Kidney capillary endothelial cell (primary cell): ENCODE data around the gene CDKAL1.
"Not testable (repeated sequence)": the region's sequence is repeated elsewhere in the genome, so short reads cannot be mapped to it uniquely, and the experiment has no call there.

ENCODE experiments used
- DNase-seq: peaks from one replicate; pipeline ENCODE4 v3.0.0-alpha.2; 2018; ENCODE audit warnings: low spot score

The CDKAL1 gene

DNA sequence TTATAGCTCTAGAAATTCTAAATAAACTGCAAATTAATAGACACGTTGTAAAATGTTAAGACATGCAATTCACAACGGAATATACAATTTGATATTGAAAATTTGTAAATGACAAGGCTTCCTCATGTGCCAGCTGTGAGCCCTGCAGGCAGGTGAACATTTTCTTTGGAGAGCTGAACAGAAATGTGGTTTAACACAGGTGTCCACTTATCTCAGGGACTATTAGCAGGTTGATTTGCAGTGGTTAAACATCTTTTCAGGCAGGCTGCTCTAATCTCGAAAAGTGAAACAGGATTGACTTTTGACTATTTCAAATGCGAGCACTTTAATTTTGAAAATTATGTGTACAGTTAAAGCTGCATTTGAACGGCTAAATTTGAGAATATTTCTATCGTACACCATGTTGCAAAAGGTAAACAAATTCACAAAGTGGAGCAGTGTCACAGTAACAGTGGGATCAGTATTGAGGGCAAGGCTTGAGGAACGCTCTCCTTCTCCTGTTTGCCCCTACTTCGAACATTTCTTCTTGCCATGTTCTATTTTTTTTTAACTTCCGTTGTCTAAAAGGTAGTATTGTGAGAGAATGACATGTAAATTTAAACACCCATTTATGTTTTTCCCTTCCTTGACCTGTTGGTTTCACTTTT, 210.8 kb downstream of the CDKAL1 start:
- no peak for DNase-seq

DNA sequence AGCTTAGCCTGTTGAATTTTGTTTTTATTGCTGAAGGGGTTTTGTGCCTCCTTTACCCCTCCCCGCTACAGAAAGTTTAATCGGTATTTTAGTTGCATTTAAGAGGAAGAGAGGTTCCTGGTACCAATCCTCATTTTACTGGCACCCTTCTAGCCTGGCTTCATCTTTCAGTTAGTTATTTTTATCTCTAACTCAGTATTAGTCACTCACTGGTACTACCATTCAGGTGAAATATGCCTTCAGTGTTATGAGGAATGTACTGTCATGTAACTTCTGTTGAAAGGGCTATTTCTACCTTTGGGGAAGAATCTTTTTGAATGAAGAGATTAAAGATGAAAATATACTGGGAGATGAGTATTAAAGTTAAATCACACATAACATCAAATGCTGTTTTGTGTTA, 211.8 kb downstream of the CDKAL1 start:
- DNase-seq, result no peak

DNA sequence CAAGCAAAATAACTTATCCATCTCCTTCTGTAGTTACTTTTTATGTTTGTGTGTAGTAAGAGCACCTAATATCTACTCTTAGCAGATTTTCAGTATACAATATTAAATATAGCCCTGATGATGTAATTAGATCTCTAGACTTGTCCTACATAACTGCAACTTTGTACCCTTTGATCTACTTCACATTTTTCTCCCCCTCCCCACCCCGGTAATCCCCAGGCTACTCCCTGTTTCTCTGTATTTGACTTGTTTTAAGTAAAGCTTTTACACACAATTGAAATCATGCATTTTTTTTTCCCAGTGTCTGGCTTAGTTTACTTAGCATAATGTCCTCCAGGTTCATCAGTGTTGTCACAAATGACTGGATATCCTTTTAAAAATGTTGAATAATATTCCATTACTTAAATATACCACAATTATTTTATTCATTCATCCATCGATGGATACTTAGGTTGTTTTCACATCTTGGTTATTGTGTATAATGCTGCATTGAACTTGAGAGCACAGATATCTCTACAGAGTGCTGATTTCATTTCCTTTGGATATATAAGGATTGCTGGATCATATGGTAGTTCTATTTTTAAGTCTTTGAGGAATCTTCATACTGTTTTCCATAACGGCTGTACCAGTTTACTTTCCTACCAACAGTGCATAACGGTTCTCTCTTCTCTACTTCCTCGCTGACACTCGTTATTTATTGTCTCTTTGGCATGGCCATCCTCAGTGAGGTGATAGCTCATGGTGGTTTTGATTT, 212.7 kb downstream of the CDKAL1 start:
- DNase-seq, result no peak

DNA sequence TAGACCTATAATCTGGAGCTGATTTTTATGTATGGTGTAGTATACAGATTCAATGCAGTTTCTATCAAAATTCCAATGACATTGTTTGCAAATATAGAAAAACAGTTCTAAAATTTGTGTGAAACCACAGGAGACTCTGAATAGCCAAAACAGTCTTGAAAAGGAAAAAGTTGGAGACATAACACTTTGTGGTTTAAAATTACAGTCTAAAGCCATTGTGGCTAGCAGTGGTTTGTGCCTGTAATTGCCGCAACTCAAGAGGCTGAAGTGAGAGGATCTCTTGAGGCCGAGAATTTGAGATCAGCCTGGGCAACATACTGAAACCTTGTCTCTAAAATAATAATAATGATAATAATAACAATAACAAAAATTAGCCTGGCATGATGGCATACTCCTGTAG, 213.7 kb downstream of the CDKAL1 start:
- no peak for DNase-seq

DNA sequence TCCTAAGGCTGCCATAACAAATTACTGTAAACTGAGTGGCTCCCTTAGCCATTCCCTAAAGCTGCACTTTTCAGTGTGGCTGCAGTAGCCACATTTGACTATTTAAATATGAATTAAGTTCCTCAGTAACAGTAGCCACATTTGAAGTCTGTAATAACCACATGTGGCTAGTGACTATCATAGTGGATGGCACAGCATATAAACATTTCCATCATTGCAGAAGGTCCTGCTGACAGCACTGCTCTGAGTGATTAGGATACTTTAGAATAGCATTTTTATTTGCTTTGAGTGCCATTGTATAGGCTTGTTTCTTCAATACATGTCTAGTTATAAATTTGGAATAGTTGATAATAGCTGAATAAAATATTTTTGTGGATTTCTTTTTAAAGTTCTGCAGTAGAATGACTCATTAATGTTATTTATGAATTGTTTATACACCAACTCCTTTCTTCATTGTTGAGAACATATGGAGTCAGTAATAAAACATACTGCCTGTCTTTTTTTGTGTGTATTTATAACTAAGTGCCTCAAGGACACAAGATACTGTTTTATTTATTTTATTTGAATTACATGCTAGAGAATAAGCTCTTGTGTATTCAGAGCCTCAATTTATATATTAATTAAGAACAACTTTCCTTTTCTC, 217.2 kb downstream of the CDKAL1 start:
- DNase-seq, result no peak

DNA sequence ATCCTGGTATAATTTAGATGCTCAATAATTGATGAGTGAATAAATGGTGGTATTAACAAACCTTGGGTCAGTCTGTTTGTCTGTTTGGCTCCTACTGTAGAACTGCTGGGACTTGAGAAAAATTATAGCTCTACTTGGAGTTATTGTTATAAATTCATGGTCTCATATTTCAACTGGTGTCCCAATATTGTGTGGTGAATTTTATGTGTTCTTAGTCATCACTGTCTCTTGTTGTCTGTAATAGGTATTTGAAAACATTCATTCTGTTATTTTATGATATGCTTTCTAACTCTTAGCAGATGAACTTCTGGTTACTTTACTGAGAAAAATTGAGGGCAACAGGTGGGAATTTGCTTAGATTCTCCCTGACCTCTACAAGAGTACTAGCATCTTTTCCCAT, 221.4 kb downstream of the CDKAL1 start:
- no peak for DNase-seq

DNA sequence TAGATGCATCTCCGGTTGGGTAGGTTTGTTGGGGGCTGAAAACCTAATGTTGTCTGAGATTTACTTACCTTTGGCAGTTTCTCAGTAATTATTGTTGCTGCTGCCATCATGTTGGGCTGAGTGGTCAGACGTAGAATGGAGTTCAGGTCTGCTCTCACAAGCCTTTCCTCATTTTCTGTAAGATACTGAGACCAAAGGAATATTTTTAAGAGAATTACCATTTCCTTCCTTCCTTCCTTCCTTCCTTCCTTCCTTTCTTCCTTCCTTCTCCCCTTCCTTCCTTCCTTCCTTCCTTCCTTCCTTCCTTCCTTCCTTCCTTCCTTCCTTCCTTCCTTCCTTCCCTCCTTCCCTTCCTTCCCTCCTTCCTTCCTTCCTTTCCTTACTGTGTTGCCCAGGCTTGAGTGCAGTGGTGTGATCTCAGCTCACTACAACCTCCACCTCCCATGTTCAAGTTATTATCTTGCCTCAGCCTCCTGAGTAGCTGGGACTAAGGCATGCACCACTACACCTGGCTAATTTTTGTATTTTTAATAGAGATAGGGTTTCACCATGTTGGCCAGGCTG, 222.4 kb downstream of the CDKAL1 start:
- DNase-seq, result not testable (repeated sequence)

DNA sequence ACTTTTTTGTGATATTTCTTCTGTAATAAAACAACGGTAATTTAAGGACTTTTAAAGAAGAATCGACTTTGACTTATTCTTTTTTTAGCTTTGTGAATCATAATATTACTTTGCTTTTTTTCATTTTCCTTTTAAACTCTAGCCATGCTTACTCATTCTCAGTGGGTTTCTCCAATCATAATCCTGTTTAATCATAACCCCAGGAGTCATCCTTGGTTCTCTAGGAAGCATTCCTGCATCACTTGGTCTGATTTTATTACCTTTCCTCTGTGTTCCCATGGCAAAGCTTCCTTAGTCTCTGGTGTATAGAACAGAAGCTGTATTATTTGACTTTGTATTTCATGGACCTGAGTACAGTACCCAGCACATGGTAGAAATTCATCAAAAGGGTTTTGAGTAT, 223.5 kb downstream of the CDKAL1 start:
- DNase-seq, result no peak

DNA sequence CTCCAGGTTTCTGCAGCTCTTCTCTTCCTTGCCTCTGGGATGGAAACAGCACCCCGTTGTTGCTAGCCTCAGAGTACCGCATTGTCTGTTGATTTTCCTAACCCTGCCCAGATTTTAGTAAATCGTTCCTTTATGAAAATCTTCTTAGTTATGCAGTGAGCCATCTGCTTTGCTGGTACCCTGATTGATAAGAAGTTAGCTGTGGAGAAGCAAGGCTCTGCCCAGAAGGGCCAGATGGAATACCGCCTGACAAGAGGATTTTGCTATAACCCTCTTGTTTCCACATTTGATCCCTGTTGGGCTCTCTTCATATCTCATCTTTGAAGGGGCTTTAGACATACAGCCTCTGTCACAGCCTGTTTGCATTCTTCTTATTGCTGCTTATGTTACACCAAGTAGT, 229.0 kb downstream of the CDKAL1 start:
- DNase-seq, result no peak

DNA sequence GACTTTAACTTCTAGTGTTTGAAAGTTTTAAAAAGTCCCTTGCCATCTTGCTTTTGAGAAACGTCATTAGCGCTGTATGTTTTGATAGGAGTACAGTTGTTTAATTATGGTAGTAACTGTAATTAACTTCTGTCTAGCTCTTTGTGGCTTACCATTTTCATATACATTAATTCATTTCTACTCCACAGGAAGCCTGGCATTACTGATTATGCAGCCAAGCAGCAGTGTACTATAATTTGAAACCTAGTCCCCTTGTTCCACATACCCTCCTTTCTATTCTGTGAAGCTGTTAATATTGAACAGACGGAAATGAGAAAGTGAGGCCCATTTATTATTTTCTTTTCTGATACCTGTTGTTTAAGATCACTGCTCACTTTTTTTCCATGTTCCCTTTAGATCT, 235.4 kb downstream of the CDKAL1 start:
- no peak for DNase-seq

DNA sequence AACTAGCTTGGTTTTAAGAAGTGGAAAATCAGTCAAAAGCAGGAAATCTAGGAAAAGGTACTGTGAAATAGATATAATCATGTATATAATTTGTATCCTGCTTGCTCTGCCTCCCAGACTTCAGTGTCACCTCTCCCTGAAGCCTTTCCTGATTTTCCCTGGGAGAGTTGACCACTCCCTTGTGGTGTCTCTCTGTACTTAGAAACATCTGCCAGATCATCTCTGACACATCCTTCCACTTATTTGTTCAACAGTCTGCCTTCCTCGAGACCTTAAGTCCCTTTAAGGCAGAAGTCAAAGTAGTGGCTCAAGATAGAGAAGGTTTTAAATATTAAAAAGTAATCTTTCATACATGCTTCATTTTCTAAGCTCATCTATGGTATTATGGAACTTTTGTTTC, 236.5 kb downstream of the CDKAL1 start:
- DNase-seq, result no peak

DNA sequence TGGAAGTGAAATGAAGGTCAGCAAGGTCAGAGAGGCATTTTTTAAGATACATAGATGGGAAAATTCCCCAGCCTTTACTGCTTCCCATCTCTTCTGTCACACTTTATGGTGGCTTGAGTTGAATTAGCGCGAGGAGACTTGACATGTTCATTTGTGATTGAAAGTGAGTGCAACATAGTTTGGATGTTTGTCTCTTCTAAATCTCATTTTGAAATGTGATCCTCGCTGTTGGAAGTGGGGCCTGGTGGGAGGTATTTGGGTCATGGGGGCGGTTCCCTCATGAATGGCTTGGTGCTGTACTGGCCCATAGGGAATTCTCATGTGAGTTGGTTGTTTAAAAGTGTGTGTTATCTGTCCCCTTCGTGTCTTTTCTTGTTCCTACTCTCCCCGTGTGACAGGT, 237.2 kb downstream of the CDKAL1 start:
- no peak for DNase-seq

DNA sequence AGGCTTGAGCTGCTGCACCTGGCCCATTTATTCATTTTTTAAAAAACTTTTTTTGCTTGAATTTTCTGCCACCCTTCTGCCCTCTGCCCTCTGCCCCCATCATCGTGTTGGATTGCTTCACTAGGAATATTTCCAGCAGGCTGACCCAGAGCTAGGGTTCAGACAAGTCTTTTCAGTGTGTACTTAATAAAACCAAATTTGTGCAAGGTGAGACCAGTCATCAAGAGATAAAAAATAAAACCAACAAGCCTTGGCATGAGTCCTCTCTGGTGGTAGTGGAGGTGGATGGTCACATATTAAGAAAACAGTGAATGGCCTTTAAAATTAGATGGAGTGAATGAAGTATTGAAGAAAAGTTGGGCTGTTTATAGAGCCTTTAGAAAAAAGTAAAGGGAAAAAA, 239.6 kb downstream of the CDKAL1 start:
- DNase-seq, result no peak

DNA sequence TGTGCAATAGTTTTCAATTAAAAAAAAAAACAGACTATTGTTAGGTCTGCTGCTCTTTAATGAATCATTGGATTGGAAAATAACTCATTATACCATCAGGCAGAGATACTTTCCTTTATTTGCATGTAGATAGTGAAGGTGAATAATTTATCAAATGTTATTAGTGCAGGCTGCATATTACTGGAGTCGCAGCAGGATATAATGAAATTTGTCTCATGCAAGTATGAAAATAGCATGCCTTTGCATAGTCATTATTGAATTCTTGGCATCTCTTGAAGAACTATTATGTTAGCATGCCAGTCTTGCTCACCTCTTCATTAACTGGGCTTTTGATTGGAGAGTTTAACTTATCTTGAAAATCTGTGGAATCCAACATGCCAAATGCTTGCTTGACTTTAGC, 241.7 kb downstream of the CDKAL1 start:
- no peak for DNase-seq

DNA sequence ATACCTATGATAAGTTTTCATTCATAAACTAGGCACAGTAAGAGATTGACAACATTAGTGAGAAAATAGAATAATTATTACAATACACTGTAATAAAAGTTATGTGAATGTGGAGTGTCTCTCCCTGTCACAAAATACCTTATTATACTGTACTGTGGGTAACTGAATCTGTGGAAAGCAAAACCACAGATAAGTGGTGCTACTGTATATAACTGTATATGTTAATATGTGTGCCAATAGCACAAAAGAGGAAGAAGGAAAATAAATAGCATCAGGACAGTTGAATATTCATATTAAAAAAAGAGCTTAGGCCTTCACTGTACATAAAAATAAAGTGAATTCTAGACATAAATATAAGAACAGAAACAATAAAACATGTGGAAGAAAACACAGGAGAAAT, 243.5 kb downstream of the CDKAL1 start:
- no peak for DNase-seq

DNA sequence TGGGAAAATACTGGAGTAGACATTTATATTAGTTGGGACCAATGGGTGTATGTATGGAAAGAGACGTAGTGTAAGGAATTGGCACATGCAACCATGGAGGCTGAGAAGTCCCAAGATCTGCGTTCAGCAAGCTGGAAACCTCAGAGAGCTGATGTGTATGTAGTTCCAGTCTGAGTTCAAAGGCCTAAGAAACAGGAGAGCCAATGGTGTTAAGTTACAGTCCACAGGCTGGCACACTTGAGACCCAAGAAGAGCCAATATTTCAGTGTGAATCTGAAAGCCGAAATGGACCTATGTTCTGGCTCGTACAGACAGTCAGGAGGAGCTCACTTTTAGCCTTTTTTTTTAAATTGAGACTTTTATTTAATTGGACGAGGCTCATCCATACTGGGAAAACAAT, 244.2 kb downstream of the CDKAL1 start:
- DNase-seq, result no peak

DNA sequence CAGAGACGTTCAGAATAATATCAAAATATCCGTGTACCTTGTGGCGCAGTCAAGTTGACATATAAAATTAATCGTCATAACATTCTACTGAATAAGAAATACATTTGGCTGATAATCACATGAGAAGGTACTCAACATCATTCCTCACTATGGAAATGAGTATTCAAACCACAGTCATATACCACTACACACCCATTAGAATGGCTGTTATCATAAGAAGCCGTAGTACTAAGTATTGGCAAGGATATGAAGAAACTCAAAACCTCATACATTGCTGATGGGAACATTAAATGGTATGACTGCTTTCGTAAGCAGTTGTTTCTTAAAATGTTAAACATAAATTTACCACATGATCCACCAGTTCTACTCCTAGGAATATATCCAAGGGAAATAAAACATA, 244.7 kb downstream of the CDKAL1 start:
- DNase-seq, result no peak

DNA sequence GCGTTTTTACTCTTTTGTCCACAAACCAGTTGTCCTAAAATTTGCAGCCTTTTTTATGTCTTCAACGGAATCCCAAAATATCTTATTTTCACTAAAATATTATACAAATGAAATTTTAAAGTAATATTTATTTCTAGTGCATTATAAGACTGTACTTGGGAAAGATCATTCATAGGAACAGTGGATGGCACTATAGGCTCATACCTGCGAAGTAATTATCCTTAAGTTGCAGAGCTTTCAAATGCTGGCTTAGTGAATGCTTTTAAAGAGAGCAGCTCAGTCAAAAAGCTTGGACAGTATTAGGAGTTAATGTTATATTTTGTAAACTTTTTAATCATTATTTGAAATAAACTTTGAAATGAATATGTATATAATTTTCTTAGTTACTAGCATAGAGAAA, 254.9 kb downstream of the CDKAL1 start:
- no peak for DNase-seq

DNA sequence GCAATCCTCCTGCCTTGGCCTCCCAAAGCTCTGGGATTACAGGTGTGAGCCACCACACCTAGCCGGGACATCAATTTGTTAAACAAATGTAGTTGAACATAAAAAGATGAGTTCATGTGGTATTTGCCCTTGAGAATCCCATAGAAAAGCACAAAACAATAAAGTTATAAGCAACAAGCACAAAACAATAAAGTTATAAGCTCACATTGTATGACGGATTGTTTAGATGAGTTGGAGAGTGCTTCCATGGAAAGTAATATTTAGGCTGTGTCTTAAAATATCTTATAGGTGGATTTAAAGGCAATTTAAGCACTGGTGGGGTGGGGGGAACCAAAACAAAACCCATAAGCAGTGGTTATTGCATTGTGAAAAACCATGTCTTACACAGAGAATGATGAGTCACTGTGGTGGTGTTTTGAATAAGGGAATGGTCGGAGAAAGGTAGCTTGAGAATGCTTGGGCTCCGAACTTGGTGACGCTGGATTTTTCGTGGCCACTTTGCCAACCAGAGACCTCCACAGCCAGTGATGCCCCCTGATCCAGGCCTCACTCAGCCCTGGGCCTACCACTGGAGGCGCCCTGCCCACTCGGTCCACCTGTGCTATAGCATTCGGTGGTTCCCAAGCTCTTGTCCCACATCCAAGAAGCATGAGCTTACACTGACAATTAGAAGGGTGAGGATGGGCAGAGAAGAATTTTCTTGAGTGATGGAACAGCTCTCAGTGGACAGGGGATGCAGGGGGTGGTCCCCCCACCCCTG, 256.0 kb downstream of the CDKAL1 start:
- no peak for DNase-seq

DNA sequence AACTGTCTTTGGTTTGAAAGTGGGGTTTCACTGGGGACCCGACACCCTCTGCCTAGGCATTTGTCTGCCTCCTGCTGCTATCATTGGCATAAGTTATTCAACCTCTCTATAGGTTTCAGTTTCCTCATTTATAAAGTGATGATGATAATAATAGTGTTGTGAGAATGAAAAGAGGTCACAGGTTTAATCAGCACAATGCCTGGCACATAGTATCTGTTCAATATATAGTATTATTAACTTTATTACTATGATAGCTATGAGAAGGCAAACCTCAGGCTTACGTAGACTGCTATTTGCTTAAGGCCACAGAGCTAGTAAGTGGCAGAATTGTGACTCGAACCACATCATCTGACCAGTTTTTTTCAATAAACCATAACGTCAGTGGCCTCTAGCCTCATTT, 256.8 kb downstream of the CDKAL1 start:
- no peak for DNase-seq

DNA sequence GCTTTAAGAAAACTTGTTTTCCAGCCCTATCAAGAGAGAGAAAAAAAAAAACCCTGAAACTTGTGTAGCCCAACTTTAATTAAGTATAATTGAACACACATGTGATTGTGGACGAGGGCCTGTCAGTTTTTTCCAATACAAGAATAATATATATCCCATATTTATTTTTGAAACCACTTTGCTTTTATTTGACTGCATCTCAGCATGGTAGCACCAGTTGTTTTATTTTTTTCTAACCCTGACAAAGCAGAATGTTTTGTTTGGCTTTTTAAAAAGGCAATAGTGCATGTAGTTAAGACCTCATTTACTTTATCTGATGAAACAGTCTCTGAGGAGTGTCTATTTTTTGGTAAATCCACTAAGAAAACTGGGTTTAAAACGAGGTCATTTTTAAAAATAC, 257.7 kb downstream of the CDKAL1 start:
- DNase-seq, result no peak

DNA sequence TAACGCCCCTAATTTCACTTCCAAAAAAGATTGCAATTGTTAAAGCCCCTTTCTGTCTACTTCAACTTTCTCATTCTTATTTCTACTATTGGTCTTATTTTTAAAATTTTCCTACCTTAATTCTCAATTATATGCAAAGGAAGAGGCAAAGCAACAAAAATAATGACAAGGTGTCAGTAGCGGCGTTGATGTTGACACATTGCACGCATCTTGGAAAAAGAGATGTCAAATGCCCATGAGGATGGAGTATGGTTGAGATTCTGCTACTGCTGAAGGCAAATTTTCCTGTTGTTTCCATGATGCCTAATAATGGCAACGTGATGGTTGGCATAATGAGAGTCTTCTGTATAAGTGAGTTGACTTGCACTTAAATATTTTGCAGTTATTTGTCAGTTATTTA, 258.9 kb downstream of the CDKAL1 start:
- no peak for DNase-seq

DNA sequence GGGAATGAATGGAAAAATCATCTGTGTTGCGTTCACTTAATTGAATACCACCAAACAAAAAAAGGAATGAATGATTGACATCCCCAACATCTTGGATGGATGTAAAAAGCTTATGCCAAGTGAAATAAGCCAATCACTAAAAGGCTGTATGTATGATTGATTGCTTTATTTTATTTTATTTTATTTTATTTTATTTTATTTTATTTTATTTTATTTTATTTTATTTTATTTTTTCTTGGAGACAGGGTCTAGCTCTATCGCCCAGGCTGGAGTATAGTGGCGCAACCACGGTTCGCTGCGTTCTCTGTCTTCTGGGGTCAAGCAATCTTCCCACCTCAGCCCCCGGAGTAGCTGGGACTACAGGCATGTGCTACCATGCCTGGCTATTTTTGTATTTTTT, 263.3 kb downstream of the CDKAL1 start:
- DNase-seq, result no peak
